Measurements from ENCODE around the gene FAN1. TPM values are rescaled to one million over a fixed set of nuclear protein-coding genes. Genes with fewer than 3 reads are reported as not detected.

The FAN1 gene
- total and polyA plus RNA-seq, 4 donors, result 7.3 to 23.0 (median 11.3) TPM

- DNase-seq (no peak), ATAC-seq (ENCODE audit: insufficient read depth, low FRiP score) (no peak)
- no peak overlapping the region for H3K9ac ChIP-seq (ENCODE audit: insufficient read depth in 1 of 2, low read length in 2 of 2)
- peaks cover 9 to 35% (median 20%) of the 10 kb centered on the region in 4 donors for H3K36me3 ChIP-seq (ENCODE audit: control insufficient read depth in 4 of 4, insufficient read depth in 4 of 4, low read length in 4 of 4)
- H3K27ac ChIP-seq (ENCODE audit: low read depth in 1 of 2, low read length in 1 of 2), result no peak overlapping the region
- no peaks in the 10 kb centered on the region for H3K9me3 ChIP-seq (ENCODE audit: control insufficient read depth in 4 of 4, insufficient read depth in 3 of 4, low read length in 3 of 4)
- H3K4me3 ChIP-seq, result no peak overlapping the region
- no peaks in the 10 kb centered on the region for H3K27me3 ChIP-seq (ENCODE audit: control insufficient read depth in 3 of 3, insufficient read depth in 3 of 3, low read length in 2 of 3)
- WGBS, 2 donors, result 96 to 98% methylated on average over 3 of the region's 3 CpGs
- H3K4me1 ChIP-seq (ENCODE audit: control insufficient read depth in 5 of 5, insufficient read depth in 5 of 5, low read length in 5 of 5), result no peaks in the 10 kb centered on the region
- no peak for TF ChIP-seq CTCF (IDR thresholded peaks at IDR 0.05; ENCODE audit: control extremely low read depth, extremely low read depth)
Observed at GRCh38 chr15:30962659-30963058, 58.9 kb downstream of the FAN1 start.

- 89 to 90% methylated on average over 3 of the region's 3 CpGs for WGBS, 2 donors
- Histone ChIP-seq H3K4me3 (no peak overlapping the region), H3K36me3 (ENCODE audit: control insufficient read depth in 4 of 4, insufficient read depth in 4 of 4, low read length in 4 of 4) (peaks cover 11 to 25% (median 14%) of the 10 kb centered on the region in 4 donors), H3K27ac (ENCODE audit: low read depth in 1 of 2, low read length in 1 of 2) (no peak overlapping the region), H3K9me3 (ENCODE audit: control insufficient read depth in 4 of 4, insufficient read depth in 3 of 4, low read length in 3 of 4) (no peaks in the 10 kb centered on the region), H3K27me3 (ENCODE audit: control insufficient read depth in 3 of 3, insufficient read depth in 3 of 3, low read length in 2 of 3) (no peaks in the 10 kb centered on the region), H3K4me1 (ENCODE audit: control insufficient read depth in 5 of 5, insufficient read depth in 5 of 5, low read length in 5 of 5) (no peaks in the 10 kb centered on the region), H3K9ac (ENCODE audit: insufficient read depth in 1 of 2, low read length in 2 of 2) (no peak overlapping the region)
- no peak for DNase-seq
- no peak for TF ChIP-seq CTCF (IDR thresholded peaks at IDR 0.05; ENCODE audit: control extremely low read depth, extremely low read depth)
- no peak for ATAC-seq (ENCODE audit: insufficient read depth, low FRiP score)
Observed at GRCh38 chr15:30963681-30964080, 60.0 kb downstream of the FAN1 start.

- Histone ChIP-seq H3K4me1 (ENCODE audit: control insufficient read depth in 5 of 5, insufficient read depth in 5 of 5, low read length in 5 of 5) (peaks cover 0 to 4% (median 0%) of the 10 kb centered on the region in 5 donors), H3K9ac (ENCODE audit: insufficient read depth in 1 of 2, low read length in 2 of 2) (no peak overlapping the region), H3K9me3 (ENCODE audit: control insufficient read depth in 4 of 4, insufficient read depth in 3 of 4, low read length in 3 of 4) (no peaks in the 10 kb centered on the region), H3K27me3 (ENCODE audit: control insufficient read depth in 3 of 3, insufficient read depth in 3 of 3, low read length in 2 of 3) (no peaks in the 10 kb centered on the region), H3K27ac (ENCODE audit: low read depth in 1 of 2, low read length in 1 of 2) (no peak overlapping the region), H3K36me3 (ENCODE audit: control insufficient read depth in 4 of 4, insufficient read depth in 4 of 4, low read length in 4 of 4) (peaks cover 9 to 24% (median 13%) of the 10 kb centered on the region in 4 donors), H3K4me3 (no peak overlapping the region)
- no peak for TF ChIP-seq CTCF (IDR thresholded peaks at IDR 0.05; ENCODE audit: control extremely low read depth, extremely low read depth)
- no peak for DNase-seq
- WGBS, 2 donors, result 98 to 99% methylated on average over 2 of the region's 2 CpGs
- ATAC-seq (ENCODE audit: insufficient read depth, low FRiP score), result no peak
Observed at GRCh38 chr15:30969724-30970123, 66.0 kb downstream of the FAN1 start.

GRCh38 chr15:30973379-30973778, 69.7 kb downstream of the FAN1 start:
- H3K36me3 ChIP-seq (ENCODE audit: control insufficient read depth in 4 of 4, insufficient read depth in 4 of 4, low read length in 4 of 4), result peaks cover 6 to 20% (median 9%) of the 10 kb centered on the region in 4 donors
- no peak for TF ChIP-seq CTCF (IDR thresholded peaks at IDR 0.05; ENCODE audit: control extremely low read depth, extremely low read depth)
- DNase-seq (no peak), ATAC-seq (ENCODE audit: insufficient read depth, low FRiP score) (no peak)
- peaks cover 0 to 11% (median 0%) of the 10 kb centered on the region in 5 donors for H3K4me1 ChIP-seq (ENCODE audit: control insufficient read depth in 5 of 5, insufficient read depth in 5 of 5, low read length in 5 of 5)
- H3K27me3 ChIP-seq (ENCODE audit: control insufficient read depth in 3 of 3, insufficient read depth in 3 of 3, low read length in 2 of 3), result no peaks in the 10 kb centered on the region
- no peak overlapping the region for H3K27ac ChIP-seq (ENCODE audit: low read depth in 1 of 2, low read length in 1 of 2)
- no peaks in the 10 kb centered on the region for H3K9me3 ChIP-seq (ENCODE audit: control insufficient read depth in 4 of 4, insufficient read depth in 3 of 4, low read length in 3 of 4)
- H3K4me3 ChIP-seq, result no peak overlapping the region
- 98% methylated on average over 4 of the region's 4 CpGs for WGBS, 2 donors
- H3K9ac ChIP-seq (ENCODE audit: insufficient read depth in 1 of 2, low read length in 2 of 2), result no peak overlapping the region
